ENCODE results near the gene FABP7.

FABP7 gene

DNA sequence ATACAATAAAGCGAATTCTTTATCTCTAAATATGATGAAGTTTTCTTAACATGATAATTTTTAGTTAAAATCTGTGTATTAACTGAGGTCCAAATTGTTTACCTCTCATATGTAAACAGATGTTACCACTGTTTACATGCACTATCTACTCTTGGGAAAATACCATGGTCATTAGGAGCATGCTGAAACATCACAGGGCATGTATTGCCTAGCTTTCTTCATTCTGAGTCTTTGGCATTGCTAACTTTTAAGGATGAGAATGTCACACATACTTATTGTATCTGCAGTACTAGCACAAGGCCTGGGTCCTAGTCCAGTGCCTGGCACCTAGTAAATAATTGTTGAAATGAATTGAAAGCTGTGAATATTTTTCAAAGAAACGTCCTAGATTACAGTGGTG, 30.2 kb downstream of the FABP7 start:
- Histone ChIP-seq H3K4me1 (no peaks in the 10 kb centered on the region), H3K36me3 (peaks cover 0 to 4% (median 0%) of the 10 kb centered on the region in 3 donors), H3K9me3 (no peaks in the 10 kb centered on the region), H3K27ac (no peak overlapping the region), H3K27me3 (no peaks in the 10 kb centered on the region), H3K4me3 (no peak overlapping the region)
- TF ChIP-seq, protein P1, sequence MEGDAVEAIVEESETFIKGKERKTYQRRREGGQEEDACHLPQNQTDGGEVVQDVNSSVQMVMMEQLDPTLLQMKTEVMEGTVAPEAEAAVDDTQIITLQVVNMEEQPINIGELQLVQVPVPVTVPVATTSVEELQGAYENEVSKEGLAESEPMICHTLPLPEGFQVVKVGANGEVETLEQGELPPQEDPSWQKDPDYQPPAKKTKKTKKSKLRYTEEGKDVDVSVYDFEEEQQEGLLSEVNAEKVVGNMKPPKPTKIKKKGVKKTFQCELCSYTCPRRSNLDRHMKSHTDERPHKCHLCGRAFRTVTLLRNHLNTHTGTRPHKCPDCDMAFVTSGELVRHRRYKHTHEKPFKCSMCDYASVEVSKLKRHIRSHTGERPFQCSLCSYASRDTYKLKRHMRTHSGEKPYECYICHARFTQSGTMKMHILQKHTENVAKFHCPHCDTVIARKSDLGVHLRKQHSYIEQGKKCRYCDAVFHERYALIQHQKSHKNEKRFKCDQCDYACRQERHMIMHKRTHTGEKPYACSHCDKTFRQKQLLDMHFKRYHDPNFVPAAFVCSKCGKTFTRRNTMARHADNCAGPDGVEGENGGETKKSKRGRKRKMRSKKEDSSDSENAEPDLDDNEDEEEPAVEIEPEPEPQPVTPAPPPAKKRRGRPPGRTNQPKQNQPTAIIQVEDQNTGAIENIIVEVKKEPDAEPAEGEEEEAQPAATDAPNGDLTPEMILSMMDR (IDR thresholded peaks at IDR 0.05) = no peak
- intact Hi-C loops (cut with DNase I; ENCODE audit: low total_unique reads) = no loop called here
- no peak for DNase-seq

DNA sequence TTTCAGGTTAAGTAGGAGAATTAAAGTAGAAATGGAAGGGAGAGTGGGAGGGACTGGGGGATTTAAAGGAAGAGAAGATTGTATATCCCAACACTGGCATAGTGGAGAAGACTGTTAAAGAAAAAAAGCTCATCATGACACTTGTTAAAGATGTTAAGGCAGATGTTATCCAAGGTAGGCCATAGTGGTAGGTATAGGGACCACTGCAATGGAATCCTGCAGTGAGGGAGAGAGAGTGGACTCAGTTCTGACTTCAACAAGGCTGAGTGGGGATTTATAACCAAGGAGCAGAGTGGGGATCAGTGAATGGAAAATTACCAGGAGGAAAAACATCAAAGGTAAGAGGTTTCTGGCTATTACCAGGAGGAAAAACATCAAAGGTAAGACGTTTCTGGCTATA, 30.7 kb downstream of the FABP7 start:
- Histone ChIP-seq H3K9me3 (no peaks in the 10 kb centered on the region), H3K4me3 (no peak overlapping the region), H3K36me3 (peaks cover 0 to 4% (median 0%) of the 10 kb centered on the region in 3 donors), H3K27me3 (no peaks in the 10 kb centered on the region), H3K27ac (no peak overlapping the region), H3K4me1 (no peaks in the 10 kb centered on the region)
- intact Hi-C loops (cut with DNase I; ENCODE audit: low total_unique reads) = no loop called here
- no peak for DNase-seq
- TF ChIP-seq, protein P1 (IDR thresholded peaks at IDR 0.05) = no peak

DNA sequence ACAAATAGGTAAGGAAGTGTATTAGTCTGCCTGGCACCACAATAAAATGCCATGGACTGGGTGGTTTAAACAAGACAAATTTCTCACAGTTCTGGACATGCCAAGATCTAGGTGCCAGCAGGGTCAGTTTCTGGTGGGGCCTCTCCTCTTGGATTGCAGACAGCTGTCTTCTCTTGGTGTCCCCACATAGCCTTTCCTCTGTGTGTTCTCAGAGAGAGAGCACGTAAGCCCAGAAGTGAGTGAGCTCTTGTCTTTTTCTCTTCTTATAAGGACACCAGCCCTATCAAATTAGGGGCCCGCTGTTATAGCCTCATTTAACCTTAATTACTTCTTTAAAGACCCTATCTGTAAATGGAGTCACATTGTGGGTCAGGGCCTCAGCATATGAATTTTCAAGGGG, 37.8 kb downstream of the FABP7 start:
- TF ChIP-seq, protein P1 (IDR thresholded peaks at IDR 0.05) = no peak
- Histone ChIP-seq H3K9me3 (no peaks in the 10 kb centered on the region), H3K4me1 (no peaks in the 10 kb centered on the region), H3K27me3 (no peaks in the 10 kb centered on the region), H3K27ac (no peak overlapping the region), H3K36me3 (no peaks in the 10 kb centered on the region), H3K4me3 (no peak overlapping the region)
- no peak for DNase-seq
- intact Hi-C loops (cut with DNase I; ENCODE audit: low total_unique reads) = no loop called here

DNA sequence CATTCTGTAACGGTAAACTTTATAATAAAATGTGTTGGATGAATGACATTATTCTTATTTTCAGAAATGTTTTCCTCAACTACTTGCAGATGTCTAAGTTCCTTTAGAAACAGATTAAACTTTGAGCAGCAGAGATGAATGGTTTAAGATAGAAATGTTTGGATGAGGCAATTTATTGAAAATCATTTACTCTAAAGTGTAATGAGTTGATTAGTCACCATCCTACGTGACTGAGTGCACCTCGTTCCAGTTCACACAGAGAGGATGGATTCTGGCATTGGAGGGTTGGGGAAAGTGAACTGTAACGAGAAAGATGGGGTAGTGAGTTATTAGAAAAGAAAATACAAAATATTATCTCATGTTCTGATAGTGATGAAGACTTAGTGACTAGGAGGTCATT, 38.2 kb downstream of the FABP7 start:
- no peak for DNase-seq
- TF ChIP-seq, protein P1 (IDR thresholded peaks at IDR 0.05) = no peak
- H3K36me3 ChIP-seq = no peaks in the 10 kb centered on the region
- no peaks in the 10 kb centered on the region for H3K9me3 ChIP-seq
- H3K4me3 ChIP-seq = no peak overlapping the region
- no peaks in the 10 kb centered on the region for H3K27me3 ChIP-seq
- no peaks in the 10 kb centered on the region for H3K4me1 ChIP-seq
- intact Hi-C loops (cut with DNase I; ENCODE audit: low total_unique reads) = no loop called here
- H3K27ac ChIP-seq = no peak overlapping the region

DNA sequence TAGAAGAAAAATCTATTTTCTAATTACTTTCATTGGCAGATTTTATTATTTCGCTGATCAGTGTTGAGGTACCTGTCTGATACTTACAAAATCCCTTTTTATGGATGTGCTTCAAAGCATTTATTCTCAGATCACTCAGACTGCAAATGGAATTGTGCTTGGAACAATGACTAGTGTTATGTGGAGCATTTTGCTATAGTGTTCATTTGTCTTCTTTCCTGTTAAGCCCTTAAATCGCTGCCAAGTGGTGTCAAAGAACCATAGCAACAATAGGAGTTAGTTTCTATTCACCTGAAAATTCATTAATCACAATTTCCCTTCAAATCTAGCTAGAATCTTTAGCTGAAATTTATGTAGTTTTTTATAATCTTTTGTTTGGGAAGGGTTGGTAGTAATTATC, 39.4 kb downstream of the FABP7 start:
- Histone ChIP-seq H3K27ac (no peak overlapping the region), H3K4me1 (no peaks in the 10 kb centered on the region), H3K36me3 (no peaks in the 10 kb centered on the region), H3K9me3 (no peaks in the 10 kb centered on the region), H3K4me3 (no peak overlapping the region), H3K27me3 (no peaks in the 10 kb centered on the region)
- TF ChIP-seq, protein P1 (IDR thresholded peaks at IDR 0.05) = no peak
- intact Hi-C loops (cut with DNase I; ENCODE audit: low total_unique reads) = no loop called here
- no peak for DNase-seq

DNA sequence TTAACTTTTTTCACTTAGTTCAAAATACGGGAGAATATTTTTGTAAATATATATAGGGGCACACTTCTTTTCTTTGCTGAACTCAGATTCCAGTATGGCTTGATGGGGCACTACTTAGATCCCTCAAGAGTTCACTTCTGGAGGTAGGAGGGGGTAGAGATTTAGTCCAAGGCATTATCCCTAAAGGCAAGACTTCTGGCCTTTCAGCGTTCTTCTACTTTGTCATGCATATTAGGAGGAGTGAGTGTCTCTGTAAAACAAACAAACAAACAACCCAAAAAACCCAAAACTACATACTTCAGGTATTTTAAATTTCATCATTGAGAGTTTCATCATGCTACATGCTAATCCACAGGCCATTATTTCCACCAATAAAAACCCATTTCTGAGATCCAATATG, 41.6 kb downstream of the FABP7 start:
- no peak overlapping the region for H3K27ac ChIP-seq
- intact Hi-C loops (cut with DNase I; ENCODE audit: low total_unique reads) = no loop called here

More for the DNA sequence above, 41.6 kb downstream of the FABP7 start:
- Histone ChIP-seq H3K27me3 (no peaks in the 10 kb centered on the region), H3K4me3 (no peak overlapping the region), H3K9me3 (no peaks in the 10 kb centered on the region), H3K36me3 (no peaks in the 10 kb centered on the region), H3K4me1 (no peaks in the 10 kb centered on the region)
- DNase-seq = no peak
- TF ChIP-seq, protein P1 (IDR thresholded peaks at IDR 0.05) = no peak
